SK-MEL-5 (cell line): ENCODE data around the gene SARDH. TPM values are rescaled to one million over a fixed set of nuclear protein-coding genes. Genes with fewer than 3 reads are reported as not detected.

Experiments
- DNase-seq: peaks from one replicate; pipeline ENCODE4 v3.0.0-alpha.2; 2016; ENCODE audit warnings: low read depth, low spot score
- in situ Hi-C: cut with HindIII; loops from 2 replicates; pipeline ENCODE4 v1.10.0; 2016; ENCODE audit warnings: low sequenced_read_pairs, high pct_unique_total_duplicates, low pct_unique_long_range_greater_than_20kb
- total RNA-seq: library from RNA; depleted of rRNA; stranded (reverse); fragments of >200 nt; shearing (Covaris generic); gene quantifications from 2 replicates; pipeline ENCODE4 v1.2.3, GENCODE V29; 2014; rRNA removed

Gene SARDH
- total RNA-seq, 1 experiment from 2014 or later: 0.61 TPM

DNA sequence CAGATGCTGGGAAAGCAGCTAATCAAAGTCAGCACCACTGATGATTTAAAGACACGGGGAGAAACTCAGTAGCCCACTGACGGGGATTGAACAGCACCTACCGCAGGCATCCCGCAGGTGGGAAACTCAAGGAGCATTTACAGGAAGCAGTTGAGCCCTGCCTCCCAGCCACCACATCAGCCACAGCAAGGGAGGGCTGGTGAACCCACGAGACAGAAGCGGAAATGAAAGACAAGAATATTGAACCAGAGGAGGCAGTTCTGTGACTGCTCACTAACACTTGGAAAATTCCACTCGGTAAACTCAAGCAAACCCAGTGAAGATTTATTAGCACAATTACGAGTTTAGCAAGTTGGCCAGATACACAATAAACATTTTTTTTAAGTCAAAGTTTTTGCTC is 118.4 kb downstream of the SARDH start:
- DNase-seq: no peak
- in situ Hi-C loops: no loop called here

DNA sequence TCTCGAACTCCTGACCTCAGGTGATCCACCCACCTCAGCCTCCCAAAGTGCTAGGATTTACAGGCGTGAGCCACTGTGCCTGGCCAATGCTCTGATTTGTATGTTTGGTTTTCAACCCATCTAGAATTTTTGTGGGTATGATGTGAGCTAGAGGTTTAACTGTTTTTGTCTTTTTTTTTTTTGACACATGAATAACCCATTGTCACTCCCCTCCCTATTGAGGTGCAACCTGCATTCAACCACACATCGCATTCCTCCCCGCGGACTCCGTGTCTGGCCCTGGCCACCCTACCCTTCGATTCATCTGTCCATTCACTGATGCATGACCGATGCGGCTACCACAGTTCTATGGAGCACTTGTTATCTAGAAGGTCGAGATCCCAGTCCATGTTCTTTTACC is 119.4 kb downstream of the SARDH start:
- no peak for DNase-seq
- in situ Hi-C loops: no loop called here

DNA sequence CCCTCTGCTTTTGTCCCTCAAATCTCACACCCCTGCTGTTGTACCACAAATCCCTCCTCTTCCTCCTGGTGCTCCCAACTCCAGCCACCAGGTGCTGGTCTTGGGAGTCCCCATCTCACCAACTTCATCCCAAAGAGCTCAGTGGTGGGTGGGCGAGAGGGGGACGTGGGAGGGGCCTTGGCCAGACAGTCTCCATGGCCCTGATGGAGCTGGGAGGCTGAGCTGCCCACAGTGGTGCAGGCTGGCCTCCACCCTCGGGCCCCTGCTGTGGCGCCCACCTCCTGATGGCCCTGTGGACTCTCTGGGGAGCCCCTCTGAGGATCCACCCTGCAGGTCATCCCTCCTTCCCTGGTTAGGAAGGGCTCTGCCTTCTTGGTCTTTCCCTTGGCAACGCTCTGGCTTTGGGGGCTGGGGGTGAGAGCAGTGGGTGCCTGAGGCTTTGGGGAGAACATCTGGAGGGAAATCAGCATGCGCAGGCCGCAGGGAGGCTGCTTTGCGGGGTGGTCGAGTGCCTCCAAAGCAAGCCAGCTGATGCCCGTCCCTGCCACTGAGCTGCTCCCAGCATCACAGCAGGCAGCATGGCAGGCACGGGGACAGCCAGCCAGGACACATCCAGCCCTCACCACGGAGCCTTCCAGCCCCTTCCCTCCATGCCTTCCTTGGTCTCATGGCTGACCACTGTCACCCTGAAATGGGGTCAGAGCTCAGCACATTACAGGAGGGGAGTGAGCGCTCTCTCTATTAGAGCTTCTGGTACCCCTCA is 121.3 kb downstream of the SARDH start:
- in situ Hi-C loops: no loop called here
- DNase-seq: no peak

DNA sequence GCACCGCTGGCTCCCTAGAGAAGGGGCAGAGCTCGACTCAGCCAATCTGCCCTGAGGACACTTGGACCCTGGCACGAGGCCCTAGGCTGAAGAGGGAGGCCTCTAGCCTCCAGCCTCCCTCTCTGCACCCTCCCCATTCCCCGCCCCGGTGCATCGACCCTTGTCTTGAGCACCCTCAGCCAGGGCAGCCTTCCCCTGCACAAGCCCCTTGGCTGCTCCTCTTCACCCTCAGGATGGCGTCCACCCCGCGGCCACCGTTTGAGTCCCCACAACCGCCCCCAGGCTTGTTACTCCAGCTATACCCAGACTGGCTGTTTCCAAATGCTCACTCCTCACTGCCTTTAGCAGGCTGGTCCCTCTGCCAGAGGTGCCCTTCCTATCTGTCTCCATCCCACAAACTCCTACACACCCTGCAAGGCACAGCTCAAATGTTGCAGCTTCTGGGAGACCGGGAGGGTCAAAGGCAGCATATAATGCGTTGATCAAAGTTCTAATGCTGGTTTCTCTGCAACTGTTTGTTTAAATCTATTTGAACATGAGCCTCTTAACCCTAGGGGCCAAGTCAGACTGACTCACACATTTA is 122.5 kb downstream of the SARDH start:
- in situ Hi-C loops: no loop called here
- DNase-seq: no peak

DNA sequence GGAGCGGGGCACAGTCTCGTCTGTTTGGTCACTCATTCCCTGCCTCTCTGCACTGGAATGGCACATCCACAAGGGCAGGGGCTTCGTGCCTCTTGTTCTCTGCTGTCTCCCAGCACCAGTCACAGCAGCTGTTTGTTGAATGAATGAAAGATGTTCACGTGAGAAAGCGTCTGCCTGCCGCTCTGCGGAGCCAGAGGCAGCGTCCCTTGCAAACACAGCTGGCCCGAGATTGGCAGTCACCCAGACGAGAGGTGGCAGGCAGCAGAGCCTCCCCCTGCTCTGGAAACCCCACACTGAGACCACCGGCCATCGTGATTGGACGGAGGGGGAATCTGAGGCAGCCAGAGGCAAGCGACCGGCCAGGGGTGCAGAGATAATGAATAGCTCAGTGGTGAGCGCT is 123.0 kb downstream of the SARDH start:
- in situ Hi-C loops: no loop called here
- no peak for DNase-seq

DNA sequence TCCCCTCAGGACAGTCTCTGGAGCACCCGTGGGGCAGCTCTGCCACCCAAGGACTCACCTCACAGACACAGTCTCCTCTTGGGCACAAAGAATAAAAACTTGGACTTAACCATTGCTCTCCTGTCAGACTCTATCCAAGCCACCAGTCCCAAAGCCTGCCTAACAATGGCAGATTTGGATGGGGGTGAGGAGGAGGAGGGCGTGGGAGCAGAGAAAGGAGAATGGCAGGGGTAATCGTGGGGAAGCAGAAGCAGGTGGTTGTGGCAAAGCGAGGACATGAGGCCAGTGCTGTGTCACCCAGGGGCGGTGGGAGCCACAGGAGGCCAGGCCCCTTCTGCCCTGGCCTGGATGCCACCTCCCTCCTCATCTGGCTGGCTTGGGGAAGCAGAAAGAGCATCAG is 123.5 kb downstream of the SARDH start:
- in situ Hi-C loops: no loop called here
- DNase-seq: no peak

DNA sequence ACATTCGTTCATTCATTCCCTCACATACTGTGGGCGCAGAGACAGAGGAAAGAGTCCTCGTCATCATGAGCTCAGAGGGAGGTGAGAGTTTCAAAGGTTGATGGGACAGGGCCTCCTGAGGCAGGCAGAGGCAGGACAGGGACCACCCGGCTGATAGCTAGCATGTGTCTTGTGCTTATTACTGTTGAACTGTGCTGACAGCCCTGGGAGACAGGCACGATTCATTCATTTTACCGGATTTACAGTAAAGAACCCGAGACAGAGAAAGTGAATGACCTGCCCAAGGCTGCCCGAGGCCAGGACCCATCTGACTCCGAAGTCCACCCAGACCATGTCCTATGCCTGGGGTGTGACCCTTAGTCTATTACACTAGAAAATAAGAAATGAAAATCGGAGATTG is 124.1 kb downstream of the SARDH start:
- in situ Hi-C loops: no loop called here
- no peak for DNase-seq

Other genes starting within 250 kb of the SARDH start
- gene MYMK, start 213.4 kb downstream of the SARDH start, total RNA-seq: not detected in 2 replicates
- gene ADAMTSL2, start 203.6 kb downstream of the SARDH start, total RNA-seq: 0.83 and 1.1 TPM in 2 replicates
- gene FAM163B, start 129.0 kb downstream of the SARDH start, total RNA-seq: not detected in 2 replicates
- not detected in 2 replicates for gene DBH, start 102.0 kb downstream of the SARDH start, total RNA-seq